Measurements from ENCODE around the gene UBQLN1.

- TF ChIP-seq CTCF (IDR thresholded peaks at IDR 0.05): no peak
- TF ChIP-seq EZH2 (IDR thresholded peaks at IDR 0.05; ENCODE audit: borderline replicate concordance, insufficient read depth, low read depth, low read length, poor library complexity, severe bottlenecking): no peak
Measured at GRCh38 chr9:83651558-83651957, 56.2 kb downstream of the UBQLN1 start.

Data from B cell (primary cell).